Activated T-helper 17 cell treated with anti-CD3 and anti-CD28 coated beads, Interleukin-2, amount 50 U/mL, for 72 hours (primary cell): Measurements from ENCODE around the gene ADARB2. TPM values are rescaled to one million over a fixed set of nuclear protein-coding genes. Genes with fewer than 3 reads are reported as not detected.

ENCODE experiments used
- ATAC-seq: fragments of 150-1000 bp; cut with Tn5 transposase; replicated peaks from 2 replicates; pipeline ENCODE4 v1.10.0; 2021; ENCODE audit warnings: mild to moderate bottlenecking, moderate library complexity
- H3K27ac Mint-ChIP-seq: one replicate; pipeline ENCODE4 v1.8.0; 2022; ENCODE audit warnings: mixed read lengths
- H3K27me3 Mint-ChIP-seq: one replicate; pipeline ENCODE4 v1.8.0; 2022; ENCODE audit warnings: mixed read lengths
- H3K36me3 Mint-ChIP-seq: one replicate; pipeline ENCODE4 v1.8.0; 2022; ENCODE audit warnings: low read depth, mild to moderate bottlenecking, mixed read lengths
- H3K4me1 Mint-ChIP-seq: one replicate; pipeline ENCODE4 v1.8.0; 2022; ENCODE audit warnings: mixed read lengths
- H3K4me3 Mint-ChIP-seq: one replicate; pipeline ENCODE4 v1.8.0; 2022; ENCODE audit warnings: mild to moderate bottlenecking, mixed read lengths
- H3K9me3 Mint-ChIP-seq: one replicate; pipeline ENCODE4 v1.8.0; 2022; ENCODE audit warnings: mixed read lengths
- total RNA-seq, 2 donors: library from RNA; stranded (reverse); gene quantifications; one replicate each; pipeline ENCODE4 v1.2.3, GENCODE V29; 2022

The ADARB2 gene
- total RNA-seq, 2 donors from 2014 or later: not detected

DNA sequence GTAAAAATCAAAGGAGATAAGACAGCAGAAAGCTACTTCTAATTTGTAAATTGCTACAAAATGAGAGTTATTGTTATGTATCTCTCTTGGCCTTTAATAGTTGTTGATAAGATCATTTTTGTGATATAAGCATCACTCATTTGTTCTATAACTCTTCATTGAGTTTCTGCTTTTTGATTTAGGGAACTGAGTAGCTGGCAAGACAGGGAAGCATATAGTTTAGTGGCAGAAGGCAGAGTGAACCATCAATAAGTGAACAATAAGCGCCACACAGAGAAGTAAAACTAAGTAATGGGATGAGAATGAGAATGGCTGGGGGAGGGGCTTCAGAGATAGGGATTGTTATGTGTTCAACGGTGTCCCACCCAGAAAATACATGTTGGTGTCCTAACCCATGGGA is 245.4 kb downstream of the ADARB2 start:
- Mint-ChIP-seq H3K9me3 (no peaks in the 10 kb centered on the region), H3K4me1 (no peaks in the 10 kb centered on the region), H3K27me3 (peaks cover 3% of the 10 kb centered on the region), H3K27ac (no peak overlapping the region), H3K36me3 (no peaks in the 10 kb centered on the region), H3K4me3 (no peak overlapping the region)
- ATAC-seq: no peak

- no peaks in the 10 kb centered on the region for H3K4me1 Mint-ChIP-seq
- peaks cover 8% of the 10 kb centered on the region for H3K27me3 Mint-ChIP-seq
- no peak for ATAC-seq
- H3K9me3 Mint-ChIP-seq: no peaks in the 10 kb centered on the region
- H3K36me3 Mint-ChIP-seq: no peaks in the 10 kb centered on the region
- H3K4me3 Mint-ChIP-seq: no peak overlapping the region
- no peak overlapping the region for H3K27ac Mint-ChIP-seq
Measured at GRCh38 chr10:1489801-1490200, 247.5 kb downstream of the ADARB2 start.

GRCh38 chr10:1488970-1489548 is 248.3 kb downstream of the ADARB2 start:
- H3K4me1 Mint-ChIP-seq: no peaks in the 10 kb centered on the region
- no peak overlapping the region for H3K4me3 Mint-ChIP-seq
- H3K27ac Mint-ChIP-seq: no peak overlapping the region
- H3K27me3 Mint-ChIP-seq: peaks cover 8% of the 10 kb centered on the region
- no peak for ATAC-seq
- no peaks in the 10 kb centered on the region for H3K9me3 Mint-ChIP-seq
- no peaks in the 10 kb centered on the region for H3K36me3 Mint-ChIP-seq

- H3K9me3 Mint-ChIP-seq: no peaks in the 10 kb centered on the region
- no peak overlapping the region for H3K4me3 Mint-ChIP-seq
- no peaks in the 10 kb centered on the region for H3K36me3 Mint-ChIP-seq
- ATAC-seq: no peak
- no peaks in the 10 kb centered on the region for H3K4me1 Mint-ChIP-seq
- H3K27me3 Mint-ChIP-seq: peaks cover 7% of the 10 kb centered on the region
- no peak overlapping the region for H3K27ac Mint-ChIP-seq
Measured at GRCh38 chr10:1486841-1487687, 250.3 kb downstream of the ADARB2 start.

- Mint-ChIP-seq H3K4me3 (no peak overlapping the region), H3K27me3 (peaks cover 7% of the 10 kb centered on the region), H3K9me3 (no peaks in the 10 kb centered on the region), H3K36me3 (no peaks in the 10 kb centered on the region), H3K27ac (no peak overlapping the region), H3K4me1 (no peaks in the 10 kb centered on the region)
- ATAC-seq: no peak
Measured at GRCh38 chr10:1485357-1485756, 252.0 kb downstream of the ADARB2 start.

DNA sequence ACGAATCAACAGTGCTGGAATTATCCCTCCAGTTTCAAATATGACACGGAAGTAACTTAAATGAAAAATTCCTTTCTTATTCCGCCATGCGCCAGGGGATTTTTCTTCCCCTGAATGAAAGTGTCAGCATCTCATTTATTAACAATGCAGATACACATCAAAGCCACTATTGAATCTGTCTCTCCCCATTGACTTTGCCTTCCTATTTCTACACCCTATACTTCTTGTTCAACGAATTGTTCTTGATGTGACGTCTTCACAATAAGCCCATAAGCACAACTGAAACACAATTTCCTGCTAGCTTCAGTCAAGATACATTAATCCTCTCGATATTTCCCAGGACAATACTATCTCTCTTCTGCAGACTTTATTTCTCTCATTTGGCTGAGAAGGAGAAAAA is 253.5 kb downstream of the ADARB2 start:
- Mint-ChIP-seq H3K4me1 (no peaks in the 10 kb centered on the region), H3K36me3 (no peaks in the 10 kb centered on the region), H3K27me3 (peaks cover 11% of the 10 kb centered on the region), H3K9me3 (no peaks in the 10 kb centered on the region), H3K4me3 (no peak overlapping the region), H3K27ac (no peak overlapping the region)
- no peak for ATAC-seq

- Mint-ChIP-seq H3K9me3 (no peaks in the 10 kb centered on the region), H3K4me3 (no peak overlapping the region), H3K27ac (no peak overlapping the region), H3K4me1 (no peaks in the 10 kb centered on the region), H3K27me3 (peaks cover 14% of the 10 kb centered on the region), H3K36me3 (no peaks in the 10 kb centered on the region)
- ATAC-seq: no peak
Measured at GRCh38 chr10:1483246-1483645, 254.1 kb downstream of the ADARB2 start.

DNA sequence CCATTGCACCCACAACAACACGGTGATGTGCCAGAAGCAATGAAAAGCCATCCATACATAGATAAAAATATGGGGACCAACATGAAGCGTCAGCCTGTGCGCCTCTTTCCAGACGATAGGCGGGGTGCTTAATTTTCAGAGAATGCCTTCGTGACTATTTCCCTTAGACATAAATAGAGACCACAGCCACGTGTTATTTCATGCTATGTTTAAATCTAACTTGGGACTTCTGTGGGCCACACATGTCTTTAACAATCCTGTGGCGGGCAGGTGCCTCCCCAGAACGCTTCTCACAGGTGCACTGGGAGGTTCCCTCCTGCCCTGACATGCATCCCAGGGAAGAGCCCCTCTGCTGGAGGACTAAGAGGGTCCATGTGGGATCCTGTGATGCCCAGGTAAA is 259.7 kb downstream of the ADARB2 start:
- Mint-ChIP-seq H3K27ac (no peak overlapping the region), H3K9me3 (no peaks in the 10 kb centered on the region), H3K36me3 (no peaks in the 10 kb centered on the region), H3K4me1 (no peaks in the 10 kb centered on the region), H3K27me3 (peaks cover 18% of the 10 kb centered on the region), H3K4me3 (no peak overlapping the region)
- no peak for ATAC-seq

DNA sequence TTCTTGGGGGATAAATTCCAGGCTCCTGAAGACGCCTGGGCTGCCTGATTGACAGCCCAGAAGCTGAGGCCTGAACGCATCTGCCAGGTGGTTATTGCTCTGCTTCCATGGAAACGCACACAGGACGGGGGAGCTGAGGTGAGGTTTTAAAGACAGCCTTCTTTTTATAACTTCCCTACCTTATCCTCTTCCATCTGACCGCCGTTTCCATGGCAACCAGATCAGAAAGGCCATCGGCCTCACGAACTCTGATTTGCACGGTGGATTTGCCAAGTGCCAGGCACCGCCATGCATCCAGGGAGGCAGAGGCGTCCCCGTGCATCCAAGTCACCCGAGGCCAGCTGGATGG is 260.9 kb downstream of the ADARB2 start:
- Mint-ChIP-seq H3K27me3 (peaks cover 15% of the 10 kb centered on the region), H3K4me1 (no peaks in the 10 kb centered on the region), H3K27ac (no peak overlapping the region), H3K4me3 (no peak overlapping the region), H3K9me3 (no peaks in the 10 kb centered on the region), H3K36me3 (no peaks in the 10 kb centered on the region)
- ATAC-seq: no peak

- Mint-ChIP-seq H3K9me3 (no peaks in the 10 kb centered on the region), H3K4me3 (no peak overlapping the region), H3K27me3 (peaks cover 15% of the 10 kb centered on the region), H3K36me3 (no peaks in the 10 kb centered on the region), H3K27ac (no peak overlapping the region), H3K4me1 (no peaks in the 10 kb centered on the region)
- no peak for ATAC-seq
Measured at GRCh38 chr10:1475771-1476454, 261.4 kb downstream of the ADARB2 start.

DNA sequence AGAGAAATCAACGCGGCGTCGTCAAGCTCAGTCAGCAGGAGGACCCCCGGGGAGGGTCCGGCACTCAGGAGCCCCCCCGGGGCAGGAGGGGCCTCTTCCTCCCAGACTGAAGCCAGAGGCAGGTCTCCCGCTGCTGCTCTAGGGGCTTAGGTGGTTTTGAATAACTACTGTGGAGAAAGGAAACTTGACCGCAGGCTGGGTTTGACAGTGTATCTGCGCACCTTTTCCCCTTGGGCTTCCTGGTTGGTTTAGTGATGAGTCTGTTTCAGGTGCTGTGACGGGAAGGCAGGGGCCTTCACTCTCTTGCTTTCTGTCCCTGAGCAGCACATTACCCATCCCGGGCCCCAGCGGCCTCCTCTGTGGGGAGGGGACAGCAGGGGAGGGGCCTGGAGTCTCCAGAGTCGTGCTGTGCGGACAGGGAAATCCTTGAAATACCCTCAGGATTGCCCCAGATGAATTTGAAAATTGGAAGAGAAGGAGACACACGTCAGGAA is 262.2 kb downstream of the ADARB2 start:
- no peak for ATAC-seq
- H3K9me3 Mint-ChIP-seq: no peaks in the 10 kb centered on the region
- no peaks in the 10 kb centered on the region for H3K36me3 Mint-ChIP-seq
- H3K4me1 Mint-ChIP-seq: no peaks in the 10 kb centered on the region
- peaks cover 15% of the 10 kb centered on the region for H3K27me3 Mint-ChIP-seq
- no peak overlapping the region for H3K4me3 Mint-ChIP-seq
- no peak overlapping the region for H3K27ac Mint-ChIP-seq

GRCh38 chr10:1474376-1475097 is 262.8 kb downstream of the ADARB2 start:
- H3K4me1 Mint-ChIP-seq: no peaks in the 10 kb centered on the region
- no peak for ATAC-seq
- no peak overlapping the region for H3K4me3 Mint-ChIP-seq
- H3K27me3 Mint-ChIP-seq: peaks cover 11% of the 10 kb centered on the region
- H3K27ac Mint-ChIP-seq: no peak overlapping the region
- no peaks in the 10 kb centered on the region for H3K36me3 Mint-ChIP-seq
- no peaks in the 10 kb centered on the region for H3K9me3 Mint-ChIP-seq

DNA sequence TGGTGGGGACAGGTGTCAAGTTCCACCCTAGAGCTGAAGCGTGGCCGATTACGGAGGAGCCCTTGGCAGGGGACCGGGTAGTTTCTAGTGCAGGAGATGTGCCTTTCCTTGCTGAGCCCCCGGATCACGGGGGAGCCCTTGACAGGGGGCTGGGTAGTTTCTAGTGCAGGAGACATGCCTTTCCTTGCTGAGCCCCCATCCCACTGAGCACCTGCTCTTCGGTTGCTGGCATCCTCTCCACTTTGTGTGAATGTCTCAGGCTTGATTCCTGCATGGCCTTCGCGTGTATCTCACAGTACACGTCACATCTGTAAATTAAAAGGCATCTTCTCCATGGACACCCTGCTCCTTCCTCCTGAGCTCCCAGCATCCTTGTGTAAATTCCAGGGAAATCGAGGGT is 263.5 kb downstream of the ADARB2 start:
- no peak for ATAC-seq
- H3K4me3 Mint-ChIP-seq: no peak overlapping the region
- no peak overlapping the region for H3K27ac Mint-ChIP-seq
- H3K27me3 Mint-ChIP-seq: peaks cover 11% of the 10 kb centered on the region
- H3K4me1 Mint-ChIP-seq: no peaks in the 10 kb centered on the region
- no peaks in the 10 kb centered on the region for H3K9me3 Mint-ChIP-seq
- no peaks in the 10 kb centered on the region for H3K36me3 Mint-ChIP-seq

DNA sequence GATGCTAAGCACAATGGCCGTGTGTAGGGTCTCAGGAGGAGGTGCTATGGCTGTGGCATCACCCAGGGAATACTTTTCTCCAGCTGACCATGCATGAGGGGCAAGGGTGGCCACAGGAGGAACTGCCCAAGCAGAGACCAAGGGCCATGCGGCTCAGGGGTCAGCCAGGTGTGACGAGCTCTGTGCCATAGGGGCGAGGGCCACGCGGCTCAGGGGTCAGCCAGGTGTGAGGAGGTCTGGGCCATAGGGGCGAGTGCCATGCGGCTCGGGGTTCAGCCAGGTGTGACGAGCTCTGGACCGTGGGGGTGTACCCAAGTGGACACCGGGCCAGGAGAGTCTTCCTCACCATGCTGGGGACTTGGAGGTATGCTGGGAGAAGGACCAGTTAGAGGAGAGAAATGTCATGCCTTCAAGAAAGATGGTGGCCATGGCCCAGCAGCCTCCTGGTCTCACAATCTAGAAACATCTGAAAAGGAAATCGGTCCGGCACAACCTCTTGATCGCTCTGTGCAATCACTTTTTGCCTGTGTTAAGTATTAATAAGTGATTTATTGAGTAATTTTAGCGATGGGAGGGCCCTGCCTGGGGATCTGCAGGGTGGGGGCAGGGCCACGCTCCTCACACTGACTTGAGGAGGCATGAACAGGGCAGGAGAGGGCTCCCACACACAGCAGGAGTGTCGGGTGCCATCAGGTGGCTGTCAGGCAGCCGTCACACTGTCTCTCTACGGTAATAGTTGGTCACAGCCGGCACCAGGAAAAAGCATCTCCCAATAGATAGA is 265.0 kb downstream of the ADARB2 start:
- ATAC-seq: no peak
- no peaks in the 10 kb centered on the region for H3K9me3 Mint-ChIP-seq
- H3K4me3 Mint-ChIP-seq: no peak overlapping the region

More for the DNA sequence above, 265.0 kb downstream of the ADARB2 start:
- no peak overlapping the region for H3K27ac Mint-ChIP-seq
- H3K27me3 Mint-ChIP-seq: peaks cover 7% of the 10 kb centered on the region
- H3K36me3 Mint-ChIP-seq: no peaks in the 10 kb centered on the region
- no peaks in the 10 kb centered on the region for H3K4me1 Mint-ChIP-seq
